ENCODE results near the gene PTPRM.

PTPRM gene

GRCh38 chr18:8376113-8376512 lies 809.0 kb downstream of the PTPRM start:
- no peak for DNase-seq

GRCh38 chr18:8379187-8379941 lies 812.2 kb downstream of the PTPRM start:
- no peak for DNase-seq

DNA sequence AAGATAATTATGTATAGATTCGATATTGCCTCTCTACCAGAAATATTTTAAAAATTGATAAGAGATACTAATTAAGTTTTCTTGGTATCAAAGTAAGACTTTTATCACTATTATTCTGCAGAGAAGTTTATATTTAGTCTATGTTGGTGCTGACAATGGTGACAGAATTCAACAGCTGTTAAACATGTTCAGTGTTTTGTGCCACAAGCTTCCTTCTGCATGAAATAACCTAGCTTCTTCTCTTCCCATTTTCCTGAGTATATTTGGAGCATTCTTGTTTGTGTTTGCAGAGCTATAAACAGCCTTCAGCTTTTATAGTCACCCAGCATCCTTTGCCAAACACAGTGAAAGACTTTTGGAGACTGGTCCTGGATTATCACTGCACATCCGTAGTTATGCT lies 812.9 kb downstream of the PTPRM start:
- no peak for DNase-seq

DNA sequence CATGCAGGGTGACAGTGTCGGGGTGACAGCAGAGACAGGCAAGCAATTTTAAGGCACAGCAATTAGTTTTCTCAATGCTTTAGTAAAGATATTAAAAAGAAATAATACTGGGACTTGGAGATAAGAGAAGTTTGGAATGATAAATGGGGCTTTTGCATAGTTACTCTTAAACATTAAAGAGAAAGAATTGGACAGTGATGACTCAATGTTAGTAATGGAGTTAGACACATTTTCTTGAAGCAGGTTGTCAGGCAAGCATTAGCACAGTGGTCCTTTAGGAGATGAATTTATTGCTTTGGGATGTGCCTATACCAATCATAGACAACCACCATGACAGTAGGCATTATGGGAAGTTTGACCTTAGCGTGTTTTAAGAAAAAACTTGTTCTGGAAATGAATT lies 813.8 kb downstream of the PTPRM start:
- no peak for DNase-seq

DNA sequence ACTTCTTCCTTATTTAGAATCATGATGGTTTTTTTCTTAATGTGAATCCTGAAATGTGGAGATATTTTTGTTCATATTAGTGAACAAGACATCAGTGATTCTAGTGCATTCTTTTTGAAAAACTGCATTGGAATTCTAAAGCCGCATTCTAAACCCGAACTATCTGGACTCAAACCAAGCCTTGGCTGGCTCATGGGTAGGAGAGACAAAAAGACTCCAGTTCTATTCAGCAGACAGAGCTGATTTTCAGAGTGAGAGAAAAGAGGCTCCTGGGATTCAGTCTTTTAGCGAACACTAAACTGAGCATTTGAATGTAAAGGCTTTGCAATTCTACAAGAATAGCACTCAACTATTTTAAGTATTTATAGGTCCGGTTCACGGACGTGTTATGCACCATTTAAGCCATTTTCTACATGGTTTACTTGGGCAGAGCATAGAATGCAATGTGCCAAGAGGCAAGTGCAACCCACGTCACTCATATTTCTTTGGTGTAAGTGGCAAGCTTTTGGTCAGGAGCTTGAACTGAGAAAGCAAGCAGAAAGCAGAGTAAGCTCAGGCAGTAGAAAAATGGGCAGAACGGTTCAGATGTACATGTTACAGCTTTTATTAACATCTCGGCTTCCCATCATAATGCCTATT lies 814.8 kb downstream of the PTPRM start:
- no peak for DNase-seq

GRCh38 chr18:8385400-8385799 lies 818.3 kb downstream of the PTPRM start:
- no peak for DNase-seq

- DNase-seq: no peak
Measured at GRCh38 chr18:8386669-8387380, 819.7 kb downstream of the PTPRM start.

DNA sequence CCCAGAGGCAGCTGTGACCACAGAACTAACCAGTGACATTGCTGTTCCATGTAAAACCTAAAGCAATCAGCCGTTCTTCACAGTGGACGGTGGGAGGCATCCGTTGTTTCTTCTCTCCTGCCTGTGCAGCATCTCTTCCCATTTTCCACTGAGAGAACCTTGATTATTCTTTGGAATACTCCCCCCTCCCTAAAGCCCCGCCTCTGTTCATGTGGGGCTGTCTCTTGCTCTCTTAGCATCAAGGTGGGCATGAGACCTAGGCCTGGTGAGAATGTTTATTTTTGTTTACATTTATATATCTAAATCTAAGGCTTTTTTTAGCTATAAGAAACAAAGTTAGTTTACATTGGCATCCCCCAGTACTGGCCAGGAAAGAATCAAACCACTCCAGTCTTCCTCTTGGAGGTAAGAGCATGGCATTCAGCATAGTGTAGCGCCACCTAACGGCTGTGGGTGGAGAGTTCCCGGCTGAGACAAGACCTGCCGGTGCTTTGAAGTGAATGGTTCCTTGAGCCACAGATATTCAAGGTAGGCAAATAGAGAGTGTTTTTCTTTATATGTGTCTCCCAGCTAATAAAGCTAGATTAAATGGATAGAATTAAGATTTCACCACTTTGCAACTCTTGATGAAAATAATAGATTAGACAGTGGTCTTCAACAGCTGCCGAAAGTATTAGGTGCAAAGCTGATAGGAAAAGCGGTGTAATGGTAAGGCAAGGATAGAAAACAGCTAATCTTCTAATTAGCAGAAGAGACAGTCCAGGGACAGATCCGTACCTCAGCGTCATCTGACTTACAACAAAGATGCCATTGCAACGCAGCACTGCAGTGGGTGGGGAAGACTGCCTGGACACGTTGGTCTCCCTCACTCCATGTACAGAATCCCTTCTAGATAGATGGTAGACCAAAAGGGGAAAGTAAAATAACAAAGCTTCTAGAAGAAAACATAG lies 822.5 kb downstream of the PTPRM start:
- DNase-seq: peak; percentile 5

GRCh38 chr18:8391068-8391467 lies 824.0 kb downstream of the PTPRM start:
- no peak for DNase-seq

- DNase-seq: no peak
Measured at GRCh38 chr18:8396254-8396653, 829.1 kb downstream of the PTPRM start.

DNA sequence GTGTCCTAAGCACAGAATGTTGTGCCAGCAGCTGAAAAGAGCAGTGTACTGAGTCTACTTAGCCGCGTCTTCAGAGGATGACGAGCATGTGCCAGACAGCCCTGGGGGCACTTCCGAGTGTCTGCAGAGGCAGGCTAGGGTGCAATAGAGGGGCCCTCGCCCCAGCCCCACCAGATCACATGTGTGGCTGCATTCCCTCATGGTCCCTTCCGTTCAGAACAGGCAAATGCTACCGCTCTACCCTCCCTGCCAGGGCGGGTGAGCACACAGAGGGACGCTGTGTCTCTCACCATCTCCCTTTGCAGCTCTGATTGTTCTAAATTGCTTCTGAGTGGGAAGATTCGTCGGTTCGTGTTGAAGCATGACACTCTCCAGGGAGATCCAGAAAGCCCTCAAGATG lies 829.9 kb downstream of the PTPRM start:
- DNase-seq: no peak

DNA sequence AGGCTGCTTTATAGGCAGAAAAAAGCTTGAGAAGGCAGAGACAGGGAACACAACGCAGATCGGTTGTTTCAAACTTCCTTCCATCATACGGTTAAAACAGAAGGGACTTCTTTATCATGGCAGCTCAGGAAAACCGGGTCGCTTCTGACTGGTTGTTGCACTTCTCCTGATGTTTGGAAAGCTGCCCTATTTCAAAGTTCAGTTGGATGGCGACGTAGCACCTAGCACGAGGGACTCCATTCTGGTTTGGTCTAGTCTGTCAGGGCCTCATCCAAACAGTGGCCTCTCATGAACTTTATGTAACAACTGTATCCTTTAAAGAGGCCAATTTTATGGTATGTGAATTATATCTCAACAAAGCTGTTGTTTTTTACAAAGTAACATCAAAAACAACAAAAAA lies 832.0 kb downstream of the PTPRM start:
- DNase-seq: no peak

GRCh38 chr18:8400193-8400752 lies 833.2 kb downstream of the PTPRM start:
- DNase-seq: no peak

DNA sequence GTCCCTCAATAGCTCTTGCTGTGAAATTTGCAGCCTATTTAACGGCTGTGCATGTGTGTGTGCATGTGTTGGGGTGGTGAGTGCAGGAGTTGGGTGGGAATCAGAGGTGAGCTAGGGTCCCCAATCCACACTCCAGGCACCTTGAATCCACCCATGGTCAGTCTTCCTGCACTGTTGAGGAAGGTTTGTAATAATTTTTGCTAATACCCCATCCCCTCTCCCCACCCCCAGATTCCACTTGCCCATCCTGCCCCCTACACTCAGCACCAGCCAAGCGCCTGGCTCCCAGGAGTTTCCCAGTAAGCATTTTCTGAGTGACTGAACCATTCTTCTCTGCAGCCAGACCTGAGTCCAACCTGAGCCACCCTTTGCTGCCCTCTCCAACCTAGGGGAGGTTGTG lies 833.7 kb downstream of the PTPRM start:
- no peak for DNase-seq

DNA sequence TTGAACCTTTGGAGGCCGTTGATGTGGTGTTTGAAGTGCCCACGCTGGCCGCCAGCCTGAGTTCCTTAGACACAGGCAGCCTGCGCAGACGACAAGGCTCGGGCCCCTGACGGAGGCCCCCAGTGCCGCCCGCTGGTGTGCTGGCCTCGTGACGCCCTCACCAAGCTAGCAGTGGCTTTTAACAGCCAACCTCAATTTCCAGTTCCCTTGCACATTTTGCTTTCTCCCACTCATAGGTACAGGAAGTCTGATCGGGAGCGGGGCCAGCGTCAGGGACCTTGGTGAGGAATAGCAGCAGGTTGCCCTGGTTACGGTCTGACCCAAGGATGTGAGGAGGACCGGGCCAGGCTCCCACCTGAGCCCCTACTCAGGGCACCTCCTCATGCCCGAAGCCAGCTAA lies 834.5 kb downstream of the PTPRM start:
- no peak for DNase-seq

- no peak for DNase-seq
Measured at GRCh38 chr18:8402237-8402636, 835.1 kb downstream of the PTPRM start.

- no peak for DNase-seq
Measured at GRCh38 chr18:8403713-8404112, 836.6 kb downstream of the PTPRM start.

GRCh38 chr18:8406186-8406867 lies 839.2 kb downstream of the PTPRM start:
- DNase-seq: no peak

- no peak for DNase-seq
Measured at GRCh38 chr18:8406868-8407250, 839.7 kb downstream of the PTPRM start.

GRCh38 chr18:8409151-8409550 lies 842.0 kb downstream of the PTPRM start:
- DNase-seq: no peak

DNA sequence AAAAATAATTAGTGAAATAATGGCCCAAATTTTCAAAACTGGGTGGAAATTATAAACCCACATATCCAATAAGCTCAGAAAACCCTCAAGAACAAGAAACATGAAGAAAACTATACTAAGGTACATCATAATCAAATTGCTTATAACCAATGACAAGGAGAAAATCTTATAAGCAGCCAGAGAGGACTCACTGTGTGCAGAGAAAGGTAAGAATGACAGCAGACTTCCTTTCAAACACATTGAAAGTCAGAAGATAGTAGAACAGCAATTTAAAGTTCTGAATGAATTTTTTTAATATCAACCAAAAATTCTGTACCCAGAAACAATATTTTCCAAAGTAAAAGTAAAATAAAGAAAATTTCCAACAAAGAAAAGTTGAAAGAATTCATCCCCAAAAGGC lies 844.4 kb downstream of the PTPRM start:
- no peak for DNase-seq

- no peak for DNase-seq
Measured at GRCh38 chr18:8412117-8412516, 845.0 kb downstream of the PTPRM start.
